GM12873 (cell line): ENCODE measurements around the gene BTBD9.

Source experiments
- CTCF ChIP-seq: IDR thresholded peaks from 2 replicates; pipeline ENCODE4 v1.5.1; 2012; ENCODE audit warnings: low read depth, mild to moderate bottlenecking, moderate library complexity, low read length, control low read depth; ENCODE audit not compliant: insufficient read depth; ENCODE audit errors: missing control alignments

Gene BTBD9

GRCh38 chr6:38498085-38498484 lies 141.6 kb downstream of the BTBD9 start:
- no peak for TF ChIP-seq CTCF

GRCh38 chr6:38497546-38497945 lies 142.2 kb downstream of the BTBD9 start:
- no peak for TF ChIP-seq CTCF

- no peak for TF ChIP-seq CTCF
Measured at GRCh38 chr6:38495922-38496635, 143.7 kb downstream of the BTBD9 start.

GRCh38 chr6:38495518-38495917 lies 144.2 kb downstream of the BTBD9 start:
- no peak for TF ChIP-seq CTCF

- peak; percentile 68 for TF ChIP-seq CTCF
Measured at GRCh38 chr6:38493931-38494547, 145.7 kb downstream of the BTBD9 start.

GRCh38 chr6:38492031-38492430 lies 147.7 kb downstream of the BTBD9 start:
- peak; percentile 11 for TF ChIP-seq CTCF

GRCh38 chr6:38489951-38490350 lies 149.8 kb downstream of the BTBD9 start:
- TF ChIP-seq CTCF, result no peak
